HT1080 (cell line): Measurements from ENCODE around the gene ANKRD10. TPM values are rescaled to one million over a fixed set of nuclear protein-coding genes. Genes with fewer than 3 reads are reported as not detected.

Source experiments
- DNase-seq: peaks from one replicate; pipeline ENCODE4 v3.0.0-alpha.2; 2015; ENCODE audit warnings: low read depth
- total RNA-seq: library from RNA; depleted of rRNA; stranded (reverse); fragments of >200 nt; shearing (Covaris generic); gene quantifications from 2 replicates; pipeline ENCODE4 v1.2.3, GENCODE V29; 2014

ANKRD10 gene
- total RNA-seq, 1 experiment from 2014 or later: 59.7 TPM

- no peak for DNase-seq
These were observed 28.7 kb downstream of the ANKRD10 start for GRCh38 chr13:110885966-110886869.

GRCh38 chr13:110885516-110885915 is 29.4 kb downstream of the ANKRD10 start:
- DNase-seq: no peak

GRCh38 chr13:110884517-110884916 is 30.4 kb downstream of the ANKRD10 start:
- DNase-seq: no peak

- no peak for DNase-seq
These were observed 31.3 kb downstream of the ANKRD10 start for GRCh38 chr13:110883542-110883941.

GRCh38 chr13:110882972-110883371 is 31.9 kb downstream of the ANKRD10 start:
- DNase-seq: no peak

- DNase-seq: no peak
These were observed 32.8 kb downstream of the ANKRD10 start for GRCh38 chr13:110881839-110882627.

GRCh38 chr13:110880627-110881026 is 34.2 kb downstream of the ANKRD10 start:
- DNase-seq: no peak

GRCh38 chr13:110879482-110879881 is 35.4 kb downstream of the ANKRD10 start:
- no peak for DNase-seq

- no peak for DNase-seq
These were observed 37.1 kb downstream of the ANKRD10 start for GRCh38 chr13:110877737-110878258.

GRCh38 chr13:110876609-110877008 is 38.3 kb downstream of the ANKRD10 start:
- no peak for DNase-seq

- no peak for DNase-seq
These were observed 39.6 kb downstream of the ANKRD10 start for GRCh38 chr13:110875241-110875640.

GRCh38 chr13:110874508-110874960 is 40.3 kb downstream of the ANKRD10 start:
- DNase-seq: peak; percentile 56

GRCh38 chr13:110873639-110874507 is 41.0 kb downstream of the ANKRD10 start:
- no peak for DNase-seq

GRCh38 chr13:110872768-110873638 is 41.9 kb downstream of the ANKRD10 start:
- DNase-seq: no peak

- DNase-seq: no peak
These were observed 42.7 kb downstream of the ANKRD10 start for GRCh38 chr13:110872034-110872767.

GRCh38 chr13:110869805-110870706 is 44.8 kb downstream of the ANKRD10 start:
- peak; percentile 100 for DNase-seq

- peak; percentile 76 for DNase-seq
These were observed 45.6 kb downstream of the ANKRD10 start for GRCh38 chr13:110869231-110869804.

GRCh38 chr13:110868720-110869119 is 46.1 kb downstream of the ANKRD10 start:
- DNase-seq: no peak
